KOPT-K1 (cell line): ENCODE results near the gene TRAPPC10.
"Not testable (repeated sequence)": the region's sequence is repeated elsewhere in the genome, so short reads cannot be mapped to it uniquely, and the experiment has no call there.

ENCODE experiments used
- H3K27ac ChIP-seq: fragments of 200-600 bp; sonication (generic); 2 replicates; pipeline ENCODE4 v1.5.1; 2016; ENCODE audit warnings: antibody characterized with exemption, mild to moderate bottlenecking, low read depth, low read length; ENCODE audit not compliant: poor library complexity, severe bottlenecking
- H3K36me3 ChIP-seq: fragments of 200-600 bp; sonication (generic); 2 replicates; pipeline ENCODE4 v1.5.1; 2017; ENCODE audit warnings: antibody characterized with exemption, mild to moderate bottlenecking, low read length, moderate library complexity; ENCODE audit not compliant: insufficient read depth
- H3K9me3 ChIP-seq: fragments of 200-600 bp; sonication (generic); 2 replicates; pipeline ENCODE4 v1.5.1; 2017; ENCODE audit warnings: antibody characterized with exemption, low read length, mild to moderate bottlenecking; ENCODE audit not compliant: insufficient read depth, poor library complexity, severe bottlenecking

Gene TRAPPC10

GRCh38 chr21:44086636-44087425, 74.7 kb downstream of the TRAPPC10 start:
- no peak overlapping the region for H3K27ac ChIP-seq
- peaks cover 80% of the 10 kb centered on the region for H3K36me3 ChIP-seq
- H3K9me3 ChIP-seq: no peaks in the 10 kb centered on the region

DNA sequence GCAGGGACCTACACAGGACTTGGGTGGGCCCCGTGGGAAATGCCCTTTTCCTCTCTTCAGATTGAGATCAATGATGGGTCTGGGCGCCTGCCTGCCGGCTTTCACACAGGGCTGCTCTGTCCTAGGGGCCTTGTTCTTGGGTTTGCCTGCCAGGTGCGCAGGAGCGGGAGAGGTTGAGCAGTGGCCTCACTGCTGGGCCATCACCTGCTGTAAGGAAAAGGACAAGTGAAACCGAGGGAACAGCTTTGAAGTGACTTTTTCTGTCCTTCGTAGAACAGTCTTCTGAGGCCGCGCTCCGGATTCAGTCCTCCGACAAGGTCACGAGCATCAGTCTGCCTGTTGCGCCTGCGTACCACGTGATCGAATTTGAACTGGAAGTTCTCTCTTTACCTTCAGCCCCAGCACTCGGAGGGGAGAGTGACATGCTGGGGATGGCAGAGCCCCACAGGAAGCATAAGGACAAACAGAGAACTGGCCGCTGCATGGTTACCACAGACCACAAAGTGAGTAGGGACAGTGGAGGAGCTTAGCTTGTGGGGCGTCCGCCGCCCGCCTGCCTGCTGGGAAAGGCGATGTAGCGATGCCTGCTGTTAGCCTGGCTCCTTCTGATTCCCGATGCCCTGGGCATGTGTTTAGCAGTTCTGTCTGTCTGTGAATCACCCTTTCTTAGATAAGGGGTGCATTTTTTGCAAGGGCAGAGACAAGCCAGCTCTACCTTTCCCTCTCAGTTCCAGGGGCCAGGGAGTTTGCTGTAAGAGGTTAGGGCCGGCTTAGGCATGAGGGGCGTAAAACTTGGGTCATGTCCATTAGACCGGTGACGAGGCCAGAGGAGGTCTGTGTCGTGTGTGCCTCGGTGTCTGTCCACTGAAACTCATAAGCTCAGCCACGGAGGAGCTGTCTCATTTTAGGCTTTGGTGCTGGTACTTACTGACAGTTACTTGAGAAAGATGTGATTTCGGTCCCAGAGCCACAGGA, 75.6 kb downstream of the TRAPPC10 start:
- peaks cover 79% of the 10 kb centered on the region for H3K36me3 ChIP-seq
- no peak overlapping the region for H3K27ac ChIP-seq

GRCh38 chr21:44088401-44088780, 76.3 kb downstream of the TRAPPC10 start:
- peaks cover 79% of the 10 kb centered on the region for H3K36me3 ChIP-seq
- no peak overlapping the region for H3K27ac ChIP-seq

More for the DNA sequence above, 75.6 kb downstream of the TRAPPC10 start:
- no peaks in the 10 kb centered on the region for H3K9me3 ChIP-seq

DNA sequence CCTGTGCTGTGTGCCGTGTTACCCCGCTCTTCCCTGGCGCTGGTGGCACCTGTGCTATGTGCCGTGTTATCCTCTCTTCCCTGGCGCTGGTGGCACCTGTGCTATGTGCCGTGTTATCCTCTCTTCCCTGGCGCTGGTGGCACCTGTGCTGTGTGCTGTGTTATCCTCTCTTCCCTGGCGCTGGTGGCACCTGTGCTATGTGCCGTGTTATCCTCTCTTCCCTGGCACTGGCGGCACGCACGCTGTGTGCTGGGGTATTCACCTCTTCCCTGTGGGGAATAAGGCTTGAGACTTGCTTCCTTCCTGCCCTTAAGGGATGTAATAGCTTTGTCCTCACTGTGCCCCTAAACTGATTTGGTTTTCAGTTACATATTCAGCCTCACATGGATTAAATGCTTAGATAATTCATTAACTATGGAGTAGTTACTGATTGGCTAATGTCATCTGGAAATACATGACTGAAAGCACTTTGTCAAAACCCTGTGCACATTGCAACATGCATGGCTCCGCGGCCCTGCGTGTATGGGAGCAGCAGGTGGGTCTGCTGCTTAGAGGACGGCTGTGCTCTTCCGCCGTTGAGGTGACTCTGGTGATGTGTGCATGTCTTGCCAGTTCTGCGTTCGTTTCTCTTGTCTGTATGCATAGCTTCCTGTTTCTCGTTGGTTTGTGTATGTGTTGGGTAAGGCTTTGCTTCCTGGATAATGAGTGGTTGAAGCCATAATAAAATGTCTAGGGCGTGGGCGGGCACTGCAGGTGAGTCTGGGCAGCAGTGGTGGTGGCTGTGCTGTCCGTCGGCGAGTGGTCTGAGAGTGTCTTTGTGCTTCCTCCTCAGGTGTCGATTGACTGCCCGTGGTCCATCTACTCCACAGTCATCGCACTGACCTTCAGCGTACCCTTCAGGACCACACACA, 77.1 kb downstream of the TRAPPC10 start:
- H3K9me3 ChIP-seq: no peaks in the 10 kb centered on the region
- H3K27ac ChIP-seq: no peak overlapping the region
- peaks cover 88% of the 10 kb centered on the region for H3K36me3 ChIP-seq

More at GRCh38 chr21:44088401-44088780, 76.3 kb downstream of the TRAPPC10 start:
- no peaks in the 10 kb centered on the region for H3K9me3 ChIP-seq

DNA sequence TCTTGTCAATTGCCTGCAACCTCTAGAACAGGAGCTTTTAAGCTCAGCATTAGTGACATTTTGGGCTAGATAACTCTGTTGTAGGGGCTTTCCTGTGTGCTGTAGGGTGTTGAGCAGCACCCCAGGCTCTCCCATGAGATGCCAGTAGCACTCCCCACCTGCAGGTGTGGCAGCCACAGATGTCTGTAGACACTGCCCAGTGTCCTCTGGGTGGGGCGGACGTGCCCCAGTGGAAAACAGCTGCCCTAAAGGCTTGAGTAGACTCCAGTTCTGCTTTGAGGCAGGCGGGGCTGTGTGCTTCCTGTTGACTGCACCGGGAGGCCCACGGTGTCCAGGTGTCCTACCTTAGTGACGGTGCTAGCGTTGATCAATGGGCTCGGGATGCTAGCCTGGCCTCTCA, 78.2 kb downstream of the TRAPPC10 start:
- no peak overlapping the region for H3K27ac ChIP-seq
- H3K36me3 ChIP-seq: peaks cover 85% of the 10 kb centered on the region
- no peaks in the 10 kb centered on the region for H3K9me3 ChIP-seq

GRCh38 chr21:44092211-44092610, 80.1 kb downstream of the TRAPPC10 start:
- Histone ChIP-seq H3K36me3 (peaks cover 66% of the 10 kb centered on the region), H3K9me3 (no peaks in the 10 kb centered on the region), H3K27ac (no peak overlapping the region)

- no peaks in the 10 kb centered on the region for H3K9me3 ChIP-seq
- peaks cover 50% of the 10 kb centered on the region for H3K36me3 ChIP-seq
- no peak overlapping the region for H3K27ac ChIP-seq
Measured at GRCh38 chr21:44093761-44094160, 81.7 kb downstream of the TRAPPC10 start.

DNA sequence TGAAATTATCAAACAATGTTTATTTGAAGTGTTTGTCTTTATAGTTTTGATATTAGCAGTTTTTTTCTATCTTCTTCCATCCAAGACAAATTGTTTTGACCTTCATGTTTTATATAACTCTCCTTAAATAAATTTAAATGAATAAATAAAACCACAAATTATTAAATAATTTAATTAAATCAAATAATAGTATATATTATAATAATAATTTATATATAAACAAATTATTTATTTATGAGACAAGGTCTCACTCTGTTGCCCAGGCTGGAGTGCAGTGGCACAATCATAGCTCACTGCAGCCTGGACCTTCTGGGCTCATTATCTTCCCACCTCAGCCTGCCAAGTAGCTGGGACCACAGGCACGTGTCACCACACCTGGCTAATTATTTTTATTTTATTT, 82.7 kb downstream of the TRAPPC10 start:
- Histone ChIP-seq H3K36me3 (peaks cover 40% of the 10 kb centered on the region), H3K27ac (no peak overlapping the region), H3K9me3 (no peaks in the 10 kb centered on the region)

DNA sequence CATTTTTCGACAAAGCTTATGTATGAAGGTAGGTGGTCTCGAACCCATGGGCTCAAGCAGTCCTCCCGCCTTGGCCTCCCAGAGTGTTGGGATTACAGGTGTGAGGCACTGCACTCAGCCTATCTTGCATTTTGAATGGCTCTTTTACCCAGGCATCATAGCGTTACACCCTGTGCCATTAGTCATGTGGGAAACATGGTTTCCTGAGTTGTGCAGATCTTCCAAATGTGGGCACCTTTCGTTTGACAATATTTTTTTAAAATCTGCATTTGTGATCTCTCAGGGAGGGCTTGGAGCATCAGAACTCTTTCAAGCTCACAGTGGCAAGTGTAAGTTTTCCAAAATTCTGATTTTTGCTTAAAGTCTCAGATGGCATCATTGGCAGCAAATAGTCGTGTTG, 86.4 kb downstream of the TRAPPC10 start:
- not testable (repeated sequence) for H3K9me3 ChIP-seq, H3K27ac ChIP-seq
- H3K36me3 ChIP-seq: peaks cover 14% of the 10 kb centered on the region

GRCh38 chr21:44098964-44099363, 86.9 kb downstream of the TRAPPC10 start:
- H3K36me3 ChIP-seq, H3K27ac ChIP-seq, H3K9me3 ChIP-seq: not testable (repeated sequence)

DNA sequence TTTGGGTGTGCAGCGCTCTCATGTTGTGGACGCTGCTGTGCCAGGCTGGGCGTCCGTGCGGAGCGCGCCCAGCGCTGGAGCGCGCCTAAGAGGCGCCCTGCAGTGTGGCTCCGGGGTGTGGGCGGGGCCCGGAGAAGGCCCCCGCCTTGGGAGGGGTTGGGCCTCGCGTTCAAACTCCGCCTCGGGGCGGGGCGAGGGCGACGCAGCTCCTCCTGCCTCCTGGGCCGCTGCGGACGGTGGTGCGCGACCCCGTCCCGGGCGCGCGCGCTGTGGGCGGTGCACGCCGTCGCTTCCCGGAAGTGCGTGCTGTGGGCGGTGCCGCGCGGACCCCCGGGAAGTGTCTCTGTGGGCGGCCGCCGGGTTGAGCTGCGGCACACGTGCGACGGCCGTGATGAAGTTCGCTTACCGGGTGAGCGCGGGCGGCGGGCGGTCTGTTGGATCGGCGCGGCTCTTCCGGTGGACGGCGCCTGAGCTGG, 95.0 kb downstream of the TRAPPC10 start, which contains the start of gene PWP2:
TSS of gene PWP2 (plus strand) at position 374 of the 476 bp plus-strand sequence. CDS start at position 392, 18 bp downstream.
- H3K27ac ChIP-seq: not testable (repeated sequence)

GRCh38 chr21:44107589-44107988, 95.5 kb downstream of the TRAPPC10 start:
- H3K27ac ChIP-seq, H3K9me3 ChIP-seq, H3K36me3 ChIP-seq: not testable (repeated sequence)

More for the DNA sequence above, 95.0 kb downstream of the TRAPPC10 start, which contains the start of gene PWP2:
- H3K9me3 ChIP-seq, H3K36me3 ChIP-seq: not testable (repeated sequence)

GRCh38 chr21:44113702-44114371, 101.7 kb downstream of the TRAPPC10 start:
- H3K9me3 ChIP-seq: not testable (repeated sequence)

GRCh38 chr21:44122131-44122530, 110.0 kb downstream of the TRAPPC10 start:
- not testable (repeated sequence) for H3K27ac ChIP-seq, H3K36me3 ChIP-seq, H3K9me3 ChIP-seq

More at GRCh38 chr21:44113702-44114371, 101.7 kb downstream of the TRAPPC10 start:
- not testable (repeated sequence) for H3K27ac ChIP-seq, H3K36me3 ChIP-seq
